Measurements from ENCODE around the gene EMX1.

DNA sequence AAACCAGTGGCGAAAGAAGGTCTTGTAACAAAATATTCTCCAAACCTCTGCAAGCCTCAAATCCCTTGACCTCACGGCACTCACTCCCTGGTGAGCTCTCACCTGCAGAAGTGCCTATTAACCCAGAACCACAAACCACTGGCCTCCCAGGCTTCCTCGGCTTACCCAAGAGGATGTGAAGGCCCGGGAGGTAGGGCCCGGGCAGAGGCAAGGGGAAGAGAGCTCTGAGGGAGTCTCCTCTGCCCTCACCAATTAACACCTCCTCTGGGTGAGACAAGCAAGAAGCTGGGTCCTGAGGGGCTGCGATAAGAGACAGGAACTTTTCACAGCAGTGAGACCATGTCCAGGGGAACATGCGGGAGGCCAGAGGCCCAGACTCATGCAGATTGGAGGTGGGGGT lies 53.7 kb downstream of the EMX1 start:
- TF ChIP-seq, protein P1, sequence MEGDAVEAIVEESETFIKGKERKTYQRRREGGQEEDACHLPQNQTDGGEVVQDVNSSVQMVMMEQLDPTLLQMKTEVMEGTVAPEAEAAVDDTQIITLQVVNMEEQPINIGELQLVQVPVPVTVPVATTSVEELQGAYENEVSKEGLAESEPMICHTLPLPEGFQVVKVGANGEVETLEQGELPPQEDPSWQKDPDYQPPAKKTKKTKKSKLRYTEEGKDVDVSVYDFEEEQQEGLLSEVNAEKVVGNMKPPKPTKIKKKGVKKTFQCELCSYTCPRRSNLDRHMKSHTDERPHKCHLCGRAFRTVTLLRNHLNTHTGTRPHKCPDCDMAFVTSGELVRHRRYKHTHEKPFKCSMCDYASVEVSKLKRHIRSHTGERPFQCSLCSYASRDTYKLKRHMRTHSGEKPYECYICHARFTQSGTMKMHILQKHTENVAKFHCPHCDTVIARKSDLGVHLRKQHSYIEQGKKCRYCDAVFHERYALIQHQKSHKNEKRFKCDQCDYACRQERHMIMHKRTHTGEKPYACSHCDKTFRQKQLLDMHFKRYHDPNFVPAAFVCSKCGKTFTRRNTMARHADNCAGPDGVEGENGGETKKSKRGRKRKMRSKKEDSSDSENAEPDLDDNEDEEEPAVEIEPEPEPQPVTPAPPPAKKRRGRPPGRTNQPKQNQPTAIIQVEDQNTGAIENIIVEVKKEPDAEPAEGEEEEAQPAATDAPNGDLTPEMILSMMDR (conservative IDR thresholded peaks at IDR 0.05) = no peak
- TF ChIP-seq EZH2 (IDR thresholded peaks at IDR 0.05; ENCODE audit: low read depth) = no peak
